Measurements from ENCODE around the gene APOA4. TPM values are rescaled to one million over a fixed set of nuclear protein-coding genes. Genes with fewer than 3 reads are reported as not detected.

APOA4 gene
- total RNA-seq (2022; extraction: Qiagen RNA extraction) = not detected in 5 replicates

DNA sequence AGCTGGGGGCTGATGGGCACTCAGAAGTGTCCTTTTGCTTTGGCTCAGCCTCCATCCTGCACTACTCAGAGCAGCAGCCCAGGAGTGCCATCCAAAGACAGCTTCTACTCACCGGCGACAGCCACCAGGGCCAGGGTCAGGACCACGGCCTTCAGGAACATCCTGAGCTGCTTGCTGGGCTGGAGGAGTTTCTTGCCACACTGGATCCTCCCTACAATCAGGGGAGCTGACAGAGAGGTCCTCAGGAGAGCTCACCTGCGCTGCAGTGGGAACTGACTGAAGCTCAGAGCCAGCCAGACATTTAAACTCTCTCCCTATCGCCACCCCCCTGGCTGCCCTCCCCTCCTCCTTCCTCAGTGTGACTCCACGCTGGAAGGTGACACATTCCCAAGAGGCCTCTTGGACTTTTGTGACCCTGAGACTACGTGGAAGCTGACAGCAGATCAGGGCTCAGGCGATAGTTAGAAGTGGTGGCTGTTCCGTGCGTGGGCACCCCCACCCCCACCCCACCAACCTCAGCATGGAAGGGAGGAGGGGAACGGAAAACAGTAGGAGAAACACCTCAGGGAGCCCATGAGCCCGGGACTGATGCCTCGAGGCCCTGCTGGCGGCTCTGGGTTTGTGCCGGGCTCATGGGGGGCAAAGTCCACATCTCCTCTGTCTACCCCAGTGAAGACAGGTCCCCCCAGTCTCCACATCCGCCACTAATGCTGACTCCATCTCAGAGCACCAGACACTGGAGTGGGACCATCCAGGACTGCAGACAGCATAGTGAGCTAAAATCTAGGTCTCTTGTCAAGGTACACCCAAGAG lies at the start of gene APOA4:
Gene APOA4, minus strand, starts transcription at position 274 of the 813 bp plus-strand sequence. Its CDS starts 113 bp downstream, at position 161.

DNA sequence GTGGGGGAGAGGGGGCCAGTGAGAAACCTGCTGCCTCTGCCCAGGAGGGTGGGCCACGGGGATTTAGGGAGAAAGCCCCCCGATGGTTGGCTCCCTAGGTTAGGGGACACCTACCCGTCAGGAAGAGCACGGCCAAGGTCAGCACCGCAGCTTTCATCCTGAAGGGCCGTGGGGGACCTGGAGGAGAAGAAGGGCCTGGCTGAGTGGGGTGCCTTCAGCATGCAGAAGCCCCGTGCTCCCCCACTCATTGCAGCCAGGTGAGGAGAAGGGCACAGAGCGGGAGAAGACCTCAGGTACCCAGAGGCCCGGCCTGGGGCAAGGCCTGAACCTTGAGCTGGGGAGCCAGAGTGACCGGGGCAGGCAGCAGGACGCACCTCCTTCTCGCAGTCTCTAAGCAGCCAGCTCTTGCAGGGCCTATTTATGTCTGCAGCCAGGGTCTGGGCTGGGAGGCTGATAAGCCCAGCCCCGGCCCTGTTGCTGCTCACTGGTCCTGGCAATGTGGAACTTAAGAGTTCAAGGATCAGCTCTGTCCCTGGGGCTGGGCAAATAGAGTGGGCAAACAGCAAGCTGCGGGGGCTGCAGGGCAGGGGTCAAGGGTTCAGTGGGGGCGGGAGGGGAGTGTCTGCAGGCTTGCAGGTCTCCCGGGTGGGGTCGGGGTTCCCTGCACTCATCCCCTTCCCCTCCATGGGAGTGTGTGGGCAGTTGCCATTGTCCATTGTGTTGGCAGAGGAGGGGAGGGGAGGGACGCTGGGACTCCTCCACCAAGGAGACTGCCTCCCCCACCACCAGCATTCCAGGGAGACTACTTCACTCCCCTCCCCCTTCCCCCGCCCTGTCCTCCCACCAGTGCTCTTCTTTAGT lies 14.4 kb upstream of the APOA4 start, which contains the start of gene APOA1:
Gene APOA1, minus strand, starts transcription at position 392 of the 861 bp plus-strand sequence. Its CDS starts 235 bp downstream, at position 157.

DNA sequence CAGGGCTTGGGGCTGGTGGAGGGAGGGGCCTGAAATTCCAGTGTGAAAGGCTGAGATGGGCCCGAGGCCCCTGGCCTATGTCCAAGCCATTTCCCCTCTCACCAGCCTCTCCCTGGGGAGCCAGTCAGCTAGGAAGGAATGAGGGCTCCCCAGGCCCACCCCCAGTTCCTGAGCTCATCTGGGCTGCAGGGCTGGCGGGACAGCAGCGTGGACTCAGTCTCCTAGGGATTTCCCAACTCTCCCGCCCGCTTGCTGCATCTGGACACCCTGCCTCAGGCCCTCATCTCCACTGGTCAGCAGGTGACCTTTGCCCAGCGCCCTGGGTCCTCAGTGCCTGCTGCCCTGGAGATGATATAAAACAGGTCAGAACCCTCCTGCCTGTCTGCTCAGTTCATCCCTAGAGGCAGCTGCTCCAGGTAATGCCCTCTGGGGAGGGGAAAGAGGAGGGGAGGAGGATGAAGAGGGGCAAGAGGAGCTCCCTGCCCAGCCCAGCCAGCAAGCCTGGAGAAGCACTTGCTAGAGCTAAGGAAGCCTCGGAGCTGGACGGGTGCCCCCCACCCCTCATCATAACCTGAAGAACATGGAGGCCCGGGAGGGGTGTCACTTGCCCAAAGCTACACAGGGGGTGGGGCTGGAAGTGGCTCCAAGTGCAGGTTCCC lies 6.5 kb upstream of the APOA4 start, which contains the start of gene APOC3:
Gene APOC3, plus strand, starts transcription at position 383 of the 659 bp plus-strand sequence. CDS start 676 bp downstream, outside the sequence.

DNA sequence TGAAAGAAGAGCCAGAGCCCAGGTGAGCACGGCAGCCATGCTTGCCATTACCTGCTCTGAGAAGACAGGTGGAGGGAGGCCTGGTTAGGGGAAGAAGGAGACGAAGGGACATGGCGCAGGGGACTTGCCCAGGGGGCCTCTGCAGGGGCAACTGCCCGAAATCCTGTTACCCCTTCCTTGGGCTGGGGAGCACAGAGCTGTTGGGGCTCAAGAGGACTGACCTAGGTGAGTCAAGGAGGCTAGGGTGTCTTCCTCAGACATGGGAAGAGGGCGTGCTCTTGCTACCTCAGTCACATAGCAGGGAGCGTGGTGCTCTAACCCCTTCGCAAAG lies 31.3 kb downstream of the APOA4 start, which contains the start of gene APOA5:
Gene APOA5, minus strand, starts transcription at position 67 of the 331 bp plus-strand sequence. Its CDS starts 19 bp downstream, at position 48.

DNA sequence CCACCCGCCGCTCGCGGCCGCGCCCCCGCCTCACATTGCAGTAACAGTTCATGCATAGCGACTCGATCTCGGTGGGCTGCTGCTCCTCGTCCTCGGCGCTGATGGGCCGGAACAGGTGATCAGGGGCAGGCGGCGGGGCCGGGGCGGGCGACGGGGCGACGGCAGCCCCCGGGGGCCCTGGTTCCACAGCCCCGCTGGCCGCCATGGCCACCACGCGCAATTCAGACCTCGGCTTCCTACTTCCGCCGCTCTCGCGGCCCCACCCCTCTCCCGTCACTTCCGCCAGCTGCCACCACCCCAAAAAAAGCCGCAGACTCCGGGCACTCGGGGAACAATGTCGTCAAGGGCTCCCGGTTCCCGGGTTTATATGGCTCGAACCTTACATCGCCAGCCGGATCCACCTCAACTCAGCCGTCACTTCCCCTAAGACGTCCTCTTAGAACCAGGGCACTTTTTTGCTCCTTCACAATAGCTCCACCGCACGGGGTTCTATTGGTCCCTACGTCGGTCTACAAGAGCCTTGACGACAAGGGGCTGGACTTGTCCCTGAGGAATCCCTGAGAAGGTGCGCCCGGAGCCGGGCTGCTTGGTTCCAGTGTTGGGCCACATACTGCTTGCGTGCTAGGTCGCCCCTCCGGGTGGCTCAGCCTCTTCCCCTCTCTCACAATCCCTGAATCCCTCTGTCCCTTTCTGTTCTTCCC lies 35.2 kb downstream of the APOA4 start, which contains the start of gene ZPR1:
Gene ZPR1, minus strand, starts transcription at position 238 of the 701 bp plus-strand sequence. Its CDS starts 33 bp downstream, at position 205.

DNA sequence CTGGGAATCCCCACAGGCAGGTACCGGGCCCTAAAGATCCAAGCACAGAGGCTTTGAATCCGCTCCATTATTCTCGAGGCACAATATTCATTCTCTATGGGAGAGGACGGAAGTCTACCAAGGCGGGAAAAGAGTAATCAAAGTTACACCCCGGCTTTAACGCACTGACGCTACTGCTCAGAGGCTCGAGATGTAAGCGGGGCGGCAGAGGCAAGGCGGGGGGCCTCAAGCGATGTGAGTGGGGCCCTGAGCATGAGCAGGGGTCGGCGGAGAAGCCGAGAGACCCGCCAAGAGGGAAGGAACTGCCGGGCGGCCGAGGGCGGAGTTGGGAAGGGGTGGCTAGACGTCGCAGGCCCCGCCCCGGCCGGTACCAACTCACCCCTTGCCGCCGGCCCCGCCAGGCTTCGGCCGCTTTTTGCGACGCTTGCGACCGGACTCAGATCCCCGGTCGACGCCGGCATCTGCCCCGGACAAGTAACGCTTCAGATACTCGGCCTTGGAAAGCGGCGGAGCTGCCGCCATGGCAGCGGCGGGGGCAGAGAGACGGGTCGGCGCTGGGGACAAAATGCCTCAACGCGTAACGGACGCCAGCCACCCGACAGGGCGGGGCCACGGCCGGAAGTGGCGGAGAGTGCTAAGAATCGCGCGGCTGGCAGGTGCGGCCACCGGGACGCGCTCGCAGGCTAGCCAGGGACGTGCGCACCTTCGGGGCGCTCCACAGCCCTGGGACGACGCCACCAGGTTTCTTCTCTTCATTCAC lies 50.5 kb downstream of the APOA4 start, which contains the start of gene BUD13:
Gene BUD13, minus strand, starts transcription at position 545 of the 760 bp plus-strand sequence. Its CDS starts 23 bp downstream, at position 522.

Other genes starting within 250 kb of the APOA4 start
- 11.9 to 12.4 TPM (median 12.2 TPM) in 5 replicates for gene BUD13, start 50.3 kb downstream of the APOA4 start, total RNA-seq (2022; extraction: Qiagen RNA extraction)
- gene ZPR1, start 35.3 kb downstream of the APOA4 start, total RNA-seq (2022; extraction: Qiagen RNA extraction) = 52.0 to 60.1 TPM (median 53.6 TPM) in 5 replicates
- not detected in 5 replicates for gene APOA5, start 31.4 kb downstream of the APOA4 start, total RNA-seq (2022; extraction: Qiagen RNA extraction)
- not detected in 5 replicates for gene APOC3, start 6.6 kb upstream of the APOA4 start, total RNA-seq (2022; extraction: Qiagen RNA extraction)
- gene APOA1, start 14.3 kb upstream of the APOA4 start, total RNA-seq (2022; extraction: Qiagen RNA extraction) = 0.23 to 0.40 TPM in 2 of 5 replicates, not detected in the others

Data from A549 treated with Mapracorat at 1 μM for 4 hours (cell line).